ENCODE results near the gene MARK1. TPM values are rescaled to one million over a fixed set of nuclear protein-coding genes. Genes with fewer than 3 reads are reported as not detected.

The MARK1 gene
- total RNA-seq, 1 experiment from 2014 or later, result 1.8 TPM

DNA sequence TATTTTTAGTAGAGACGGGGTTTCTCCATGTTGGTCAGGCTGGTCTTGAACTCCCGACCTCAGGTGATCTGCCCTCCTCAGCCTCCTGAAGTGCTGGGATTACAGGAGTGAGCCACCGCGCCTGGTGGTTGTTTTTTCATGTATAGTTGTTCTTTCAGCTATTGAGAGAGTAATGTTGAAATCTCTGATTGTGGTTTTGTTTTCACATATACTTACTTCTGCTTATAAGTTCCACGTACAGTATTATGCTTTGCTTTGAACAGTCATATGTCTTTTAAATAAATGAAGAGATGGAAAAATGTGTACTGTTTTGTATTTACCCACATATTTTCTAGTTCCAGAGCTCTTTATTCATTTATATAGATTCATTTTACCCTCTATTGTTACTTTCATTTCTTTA, 44.5 kb downstream of the MARK1 start:
- Mint-ChIP-seq H3K27me3 (ENCODE audit: unreplicated experiment) (no peaks in the 10 kb centered on the region), H3K36me3 (ENCODE audit: insufficient read depth, unreplicated experiment) (no peaks in the 10 kb centered on the region), H3K9me3 (ENCODE audit: low read depth, unreplicated experiment) (peaks cover 3% of the 10 kb centered on the region), H3K27ac (ENCODE audit: unreplicated experiment) (no peak overlapping the region), H3K4me1 (ENCODE audit: low read depth, unreplicated experiment) (no peaks in the 10 kb centered on the region), H3K4me3 (ENCODE audit: low read depth, unreplicated experiment) (no peak overlapping the region)
- DNase-seq, result no peak
- no peak for TF ChIP-seq CTCF (IDR thresholded peaks at IDR 0.05; ENCODE audit: unreplicated experiment)
- intact Hi-C loops (cut with micrococcal nuclease; ENCODE audit: unreplicated experiment), result no loop called here
- CTCF ChIA-PET, result no interaction called here
- no TSS peak for BruUV-seq (replicated peaks)

- Mint-ChIP-seq H3K4me3 (ENCODE audit: low read depth, unreplicated experiment) (no peak overlapping the region), H3K9me3 (ENCODE audit: low read depth, unreplicated experiment) (peaks cover 3% of the 10 kb centered on the region), H3K27ac (ENCODE audit: unreplicated experiment) (no peak overlapping the region), H3K27me3 (ENCODE audit: unreplicated experiment) (no peaks in the 10 kb centered on the region), H3K36me3 (ENCODE audit: insufficient read depth, unreplicated experiment) (no peaks in the 10 kb centered on the region), H3K4me1 (ENCODE audit: low read depth, unreplicated experiment) (no peaks in the 10 kb centered on the region)
- DNase-seq, result no peak
- intact Hi-C loops (cut with micrococcal nuclease; ENCODE audit: unreplicated experiment), result no loop called here
- CTCF ChIA-PET, result no interaction called here
- no peak for TF ChIP-seq CTCF (IDR thresholded peaks at IDR 0.05; ENCODE audit: unreplicated experiment)
- BruUV-seq (replicated peaks), result no TSS peak
Measured at GRCh38 chr1:220573836-220574235, 45.9 kb downstream of the MARK1 start.

DNA sequence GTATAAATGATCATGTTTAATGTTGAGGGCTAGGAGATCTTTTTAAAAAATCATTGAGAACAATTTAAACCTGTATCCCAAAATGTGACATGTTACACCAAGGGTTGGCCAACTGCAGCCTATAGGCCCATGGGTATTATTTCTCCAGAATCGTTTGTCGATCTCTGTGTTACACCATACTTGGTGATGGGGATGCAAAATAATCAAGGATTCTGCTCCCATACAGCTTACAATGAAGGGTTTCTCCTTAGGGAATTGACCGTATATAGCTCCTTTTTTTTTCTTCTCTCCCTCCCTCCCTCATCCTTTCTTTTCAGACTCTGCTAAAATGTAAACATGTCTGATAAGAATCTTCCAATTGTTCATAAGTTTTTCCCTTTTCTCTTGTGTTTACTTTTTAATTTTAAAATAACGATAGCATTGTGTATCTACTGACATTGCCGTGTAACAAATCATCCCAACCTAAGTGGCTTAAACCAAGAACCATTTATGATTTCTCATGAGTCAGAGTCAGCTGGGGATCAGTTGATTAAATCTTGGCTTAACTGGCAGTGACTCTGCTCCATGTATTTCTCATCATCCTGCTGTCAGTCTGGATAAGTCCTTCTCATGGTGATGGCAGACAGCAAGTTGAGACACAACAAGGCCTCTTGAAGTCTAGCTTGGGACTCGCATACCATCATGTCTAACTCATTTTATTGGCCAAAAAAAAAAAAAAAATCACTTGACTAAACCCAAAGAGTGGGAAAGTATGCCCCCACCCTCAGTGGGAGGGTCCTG, 48.0 kb downstream of the MARK1 start:
- H3K36me3 Mint-ChIP-seq (ENCODE audit: insufficient read depth, unreplicated experiment), result no peaks in the 10 kb centered on the region
- peaks cover 3% of the 10 kb centered on the region for H3K9me3 Mint-ChIP-seq (ENCODE audit: low read depth, unreplicated experiment)
- H3K4me1 Mint-ChIP-seq (ENCODE audit: low read depth, unreplicated experiment), result no peaks in the 10 kb centered on the region
- no peak overlapping the region for H3K4me3 Mint-ChIP-seq (ENCODE audit: low read depth, unreplicated experiment)
- no TSS peak for BruUV-seq (replicated peaks)
- intact Hi-C loops (cut with micrococcal nuclease; ENCODE audit: unreplicated experiment), result no loop called here
- no peaks in the 10 kb centered on the region for H3K27me3 Mint-ChIP-seq (ENCODE audit: unreplicated experiment)
- no peak for DNase-seq
- no peak overlapping the region for H3K27ac Mint-ChIP-seq (ENCODE audit: unreplicated experiment)
- no peak for TF ChIP-seq CTCF (IDR thresholded peaks at IDR 0.05; ENCODE audit: unreplicated experiment)
- CTCF ChIA-PET, result interaction anchor here (0.6 kb wide), 1 partner anchor 10 kb away, joined by 5 read pairs; no protein-coding TSS in a partner anchor

- Mint-ChIP-seq H3K27ac (ENCODE audit: unreplicated experiment) (no peak overlapping the region), H3K36me3 (ENCODE audit: insufficient read depth, unreplicated experiment) (no peaks in the 10 kb centered on the region), H3K27me3 (ENCODE audit: unreplicated experiment) (no peaks in the 10 kb centered on the region), H3K4me1 (ENCODE audit: low read depth, unreplicated experiment) (no peaks in the 10 kb centered on the region), H3K4me3 (ENCODE audit: low read depth, unreplicated experiment) (no peak overlapping the region), H3K9me3 (ENCODE audit: low read depth, unreplicated experiment) (peaks cover 3% of the 10 kb centered on the region)
- TF ChIP-seq CTCF (IDR thresholded peaks at IDR 0.05; ENCODE audit: unreplicated experiment), result no peak
- no peak for DNase-seq
- intact Hi-C loops (cut with micrococcal nuclease; ENCODE audit: unreplicated experiment), result no loop called here
- BruUV-seq (replicated peaks), result no TSS peak
- CTCF ChIA-PET, result no interaction called here
Measured at GRCh38 chr1:220577926-220578325, 50.0 kb downstream of the MARK1 start.
